ENCODE measurements around the gene SF3B2.

SF3B2 gene

DNA sequence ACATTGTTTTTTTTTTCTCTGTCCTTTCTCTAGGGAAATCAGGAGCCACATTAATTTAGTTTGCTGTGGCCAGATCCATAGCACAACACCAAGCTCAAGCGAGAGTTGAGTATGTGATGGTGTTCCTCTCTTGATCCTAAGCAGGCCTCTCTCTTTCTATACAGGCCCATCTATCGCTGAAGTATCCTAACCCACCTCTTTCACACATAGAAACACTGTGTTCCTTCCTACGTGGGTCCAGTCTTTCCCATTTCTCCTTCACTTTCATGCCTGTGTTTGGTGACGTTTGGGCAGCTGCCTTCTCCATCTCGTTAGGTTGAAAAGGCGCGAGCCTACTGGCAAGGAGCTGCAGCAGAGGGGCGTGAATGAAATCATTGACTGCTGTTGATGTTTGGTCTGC is 20.4 kb downstream of the SF3B2 start:
- in situ Hi-C loops (cut with HindIII; ENCODE audit: low sequenced_read_pairs), result no loop called here

DNA sequence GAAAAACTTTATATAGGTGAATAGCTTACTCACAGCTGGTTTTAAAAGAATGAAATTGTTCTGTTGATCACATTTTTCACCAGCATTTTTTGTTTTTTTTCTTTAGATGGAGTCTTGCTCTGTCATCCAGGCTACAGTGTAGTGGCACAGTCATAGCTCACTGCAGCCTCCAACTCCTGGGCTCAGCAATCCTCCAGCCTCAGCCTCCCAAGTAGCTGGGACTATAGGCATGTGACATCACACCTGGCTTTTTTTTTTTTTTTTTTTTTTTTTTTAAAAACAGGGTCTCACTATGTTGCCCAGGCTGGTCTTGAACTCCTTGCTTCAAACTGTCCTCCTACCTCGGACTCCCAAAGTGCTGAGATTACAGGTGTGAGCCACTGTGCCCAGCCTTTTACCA is 21.5 kb downstream of the SF3B2 start:
- in situ Hi-C loops (cut with HindIII; ENCODE audit: low sequenced_read_pairs), result no loop called here

DNA sequence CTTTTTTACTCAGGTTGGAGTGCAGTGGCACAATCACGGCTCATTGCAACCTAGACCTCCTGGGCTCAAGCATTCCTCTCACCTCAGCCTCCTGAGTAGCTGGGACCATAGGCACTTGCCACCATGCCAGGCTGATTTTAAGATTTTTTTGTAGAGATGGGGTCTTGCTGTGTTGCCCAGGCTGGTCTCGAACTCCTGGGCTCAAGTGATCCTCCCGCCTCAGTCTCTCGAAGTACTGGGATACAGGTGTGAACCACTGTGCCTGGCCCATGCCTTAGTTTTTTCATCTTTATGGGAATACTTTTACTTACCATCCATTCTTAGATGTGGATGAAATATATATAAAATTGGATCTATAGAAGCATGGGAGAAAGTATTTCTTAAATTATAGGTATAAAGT is 23.1 kb downstream of the SF3B2 start:
- in situ Hi-C loops (cut with HindIII; ENCODE audit: low sequenced_read_pairs), result loop anchor here (25.0 kb wide), 1 partner anchor 112 kb away; no protein-coding TSS in a partner anchor

DNA sequence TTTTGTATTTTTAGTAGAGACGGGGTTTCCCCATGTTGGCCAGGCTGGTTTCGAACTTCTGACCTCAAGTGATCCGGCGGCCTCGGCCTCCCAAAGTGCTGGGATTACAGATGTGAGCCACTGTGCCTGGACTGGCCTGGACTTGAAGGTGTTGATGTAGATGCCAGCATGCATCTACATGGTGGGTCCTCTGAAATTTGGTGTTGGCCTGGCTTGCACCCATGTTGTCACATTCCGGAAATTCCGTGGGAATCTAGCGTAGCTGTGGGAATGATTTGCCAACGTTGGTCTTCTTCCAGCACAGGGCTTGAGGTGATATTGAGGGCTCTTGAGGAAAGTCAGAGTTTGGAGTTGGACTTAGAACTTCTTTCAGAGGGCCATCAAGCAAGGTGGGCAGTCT is 24.4 kb downstream of the SF3B2 start:
- in situ Hi-C loops (cut with HindIII; ENCODE audit: low sequenced_read_pairs), result loop anchor here (25.0 kb wide), 1 partner anchor 111 kb away; no protein-coding TSS in a partner anchor

DNA sequence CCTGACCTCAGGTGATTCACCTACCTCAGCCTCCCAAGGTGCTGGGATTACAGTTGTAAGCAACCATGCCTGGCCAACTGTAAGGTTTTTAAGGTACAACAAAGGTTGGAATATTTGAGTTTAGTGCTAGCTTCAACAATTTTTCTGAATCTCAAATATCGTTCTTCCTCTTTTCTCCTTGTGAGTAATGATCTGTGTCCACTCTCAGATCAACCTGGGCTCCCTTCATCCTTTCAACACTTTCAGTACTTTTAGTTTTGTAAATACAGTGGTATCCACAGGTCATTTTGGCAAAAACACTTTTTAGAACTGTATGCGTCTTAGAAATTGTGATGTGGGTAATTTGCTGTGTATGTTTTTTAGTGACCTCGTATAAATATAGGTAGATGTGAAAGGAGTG is 25.8 kb downstream of the SF3B2 start:
- in situ Hi-C loops (cut with HindIII; ENCODE audit: low sequenced_read_pairs), result loop anchor here (25.0 kb wide), 1 partner anchor 109 kb away; no protein-coding TSS in a partner anchor

DNA sequence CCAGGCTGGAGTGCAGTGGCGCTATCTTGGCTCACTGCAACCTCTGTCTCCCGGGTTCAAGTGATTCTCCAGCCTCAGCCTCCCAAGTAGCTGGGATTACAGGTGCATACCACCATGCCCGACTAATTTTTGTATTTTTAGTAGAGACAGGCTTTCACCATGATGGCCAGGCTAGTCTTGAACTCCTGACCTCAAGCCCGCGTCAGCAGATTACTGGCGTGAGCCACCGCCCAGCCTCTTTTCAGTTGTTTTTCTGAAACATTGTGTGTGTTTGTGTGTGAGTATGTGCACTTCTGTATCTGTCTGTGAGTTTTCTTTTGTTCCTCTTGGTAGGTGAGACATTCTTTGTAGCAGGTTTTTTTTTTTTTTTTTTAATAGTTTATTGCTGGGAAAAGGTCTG is 26.8 kb downstream of the SF3B2 start:
- in situ Hi-C loops (cut with HindIII; ENCODE audit: low sequenced_read_pairs), result loop anchor here (25.0 kb wide), 1 partner anchor 108 kb away; no protein-coding TSS in a partner anchor

DNA sequence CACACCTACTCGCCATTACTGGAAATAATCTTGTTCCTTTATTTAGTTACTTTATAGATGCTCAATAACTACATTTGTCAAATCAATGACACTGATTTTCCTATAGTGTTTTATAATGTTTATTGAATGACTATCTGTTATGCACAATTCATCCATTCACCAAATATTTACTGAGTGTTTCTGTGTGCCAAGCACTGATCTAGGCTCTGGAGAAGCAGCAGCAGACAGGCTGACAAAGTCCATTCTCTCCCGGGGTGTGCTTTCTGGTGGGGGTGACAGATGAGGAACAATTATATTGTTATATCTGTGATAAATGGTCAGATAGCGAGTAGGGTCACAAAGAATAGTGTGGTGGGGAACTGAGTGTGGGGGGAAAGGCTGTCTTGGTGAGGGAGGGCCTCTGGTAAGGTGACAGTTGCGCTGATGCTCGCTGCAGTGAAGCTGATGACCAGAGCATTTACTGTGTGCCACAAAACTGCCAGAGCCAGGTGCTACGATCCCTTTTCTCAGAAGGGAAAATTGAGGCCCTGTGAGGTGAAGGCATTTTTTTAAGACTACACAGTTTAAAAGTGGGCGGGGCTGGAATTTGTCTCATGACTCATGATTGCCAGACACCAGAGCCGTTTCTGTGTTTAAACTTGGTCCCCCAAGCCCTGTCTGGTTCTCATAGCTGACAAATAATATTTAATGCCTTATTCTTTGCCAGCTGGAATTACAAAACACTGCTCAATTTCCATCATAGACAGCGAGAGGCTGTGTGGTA is 28.1 kb downstream of the SF3B2 start:
- in situ Hi-C loops (cut with HindIII; ENCODE audit: low sequenced_read_pairs), result loop anchor here (5.0 to 25.0 kb wide), 2 partner anchors 37 to 107 kb away; no protein-coding TSS in a partner anchor

DNA sequence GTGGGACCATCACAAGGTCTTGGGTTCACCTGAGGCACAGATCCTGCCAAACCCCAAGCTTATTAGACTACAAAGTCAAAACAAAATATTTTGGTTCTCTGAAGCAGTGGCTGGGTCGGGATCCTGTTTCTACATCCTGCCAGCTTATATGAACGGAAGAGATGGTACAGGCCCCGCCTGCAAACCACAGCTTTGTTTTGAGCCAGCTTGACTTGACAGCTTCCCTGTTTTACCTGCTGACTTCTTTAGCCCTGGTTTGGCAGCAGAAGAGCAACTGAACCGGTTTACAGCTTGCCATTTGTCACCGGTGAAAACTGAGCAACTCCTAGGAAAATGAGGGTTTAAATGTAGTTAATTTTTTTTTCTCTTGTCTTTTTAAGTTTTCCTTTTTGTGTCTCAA is 29.3 kb downstream of the SF3B2 start:
- in situ Hi-C loops (cut with HindIII; ENCODE audit: low sequenced_read_pairs), result loop anchor here (5.0 to 25.0 kb wide), 2 partner anchors 36 to 106 kb away; no protein-coding TSS in a partner anchor

DNA sequence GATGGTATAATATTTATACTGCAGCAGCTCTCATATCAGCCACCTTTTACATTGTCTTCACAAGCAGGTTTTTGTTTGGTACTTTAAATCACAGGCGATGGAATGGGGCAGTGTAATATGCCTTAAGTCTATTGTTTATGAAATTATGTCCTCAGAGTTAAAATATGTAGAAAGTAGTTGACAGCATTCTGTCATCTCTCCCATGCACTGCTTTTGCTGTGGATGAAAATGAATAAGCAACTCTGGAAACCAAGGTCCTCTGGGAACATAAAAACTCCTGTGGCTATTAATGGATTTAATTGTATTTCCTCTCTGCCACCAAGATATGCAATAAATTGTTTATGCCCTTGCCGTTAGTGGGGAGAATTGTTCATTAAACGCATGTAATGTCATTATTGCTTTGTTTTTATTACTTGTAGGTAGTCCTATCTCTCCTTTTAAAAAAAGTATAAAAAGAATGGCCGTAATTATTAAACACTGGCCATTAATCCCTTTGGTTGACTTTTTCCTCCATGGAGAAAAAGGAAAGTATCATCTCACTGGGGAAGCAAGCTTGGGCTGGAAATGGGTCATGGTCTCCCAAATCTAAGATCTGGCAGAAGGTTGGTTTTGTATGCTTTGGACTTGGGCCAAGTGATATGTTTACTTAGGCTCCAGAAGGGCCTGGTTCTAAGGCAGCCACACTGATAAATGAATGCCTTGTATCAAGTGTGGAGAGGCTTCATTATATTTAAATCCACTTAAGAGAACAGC is 31.0 kb downstream of the SF3B2 start:
- in situ Hi-C loops (cut with HindIII; ENCODE audit: low sequenced_read_pairs), result loop anchor here (5.0 to 25.0 kb wide), 2 partner anchors 34 to 104 kb away; no protein-coding TSS in a partner anchor

DNA sequence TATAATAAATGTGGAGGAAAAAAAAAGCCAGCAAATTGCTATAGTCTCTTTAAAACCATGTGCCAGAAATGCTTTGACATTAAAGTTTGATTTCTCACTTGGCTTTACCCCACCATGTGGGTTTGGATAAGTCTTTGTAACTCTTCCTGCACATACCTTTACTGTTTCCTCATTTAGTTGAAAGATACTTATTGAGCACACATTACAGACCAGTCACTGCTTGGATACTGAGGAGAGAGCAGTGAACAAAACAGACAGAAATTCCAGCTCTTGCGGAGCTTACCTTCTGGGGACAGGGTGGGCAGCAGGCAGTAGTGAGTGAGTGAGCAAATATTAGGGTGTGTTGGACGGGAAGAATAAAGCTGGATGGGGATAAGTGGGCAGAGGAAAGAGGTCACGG is 31.6 kb downstream of the SF3B2 start:
- in situ Hi-C loops (cut with HindIII; ENCODE audit: low sequenced_read_pairs), result loop anchor here (5.0 to 25.0 kb wide), 2 partner anchors 34 to 104 kb away; no protein-coding TSS in a partner anchor

DNA sequence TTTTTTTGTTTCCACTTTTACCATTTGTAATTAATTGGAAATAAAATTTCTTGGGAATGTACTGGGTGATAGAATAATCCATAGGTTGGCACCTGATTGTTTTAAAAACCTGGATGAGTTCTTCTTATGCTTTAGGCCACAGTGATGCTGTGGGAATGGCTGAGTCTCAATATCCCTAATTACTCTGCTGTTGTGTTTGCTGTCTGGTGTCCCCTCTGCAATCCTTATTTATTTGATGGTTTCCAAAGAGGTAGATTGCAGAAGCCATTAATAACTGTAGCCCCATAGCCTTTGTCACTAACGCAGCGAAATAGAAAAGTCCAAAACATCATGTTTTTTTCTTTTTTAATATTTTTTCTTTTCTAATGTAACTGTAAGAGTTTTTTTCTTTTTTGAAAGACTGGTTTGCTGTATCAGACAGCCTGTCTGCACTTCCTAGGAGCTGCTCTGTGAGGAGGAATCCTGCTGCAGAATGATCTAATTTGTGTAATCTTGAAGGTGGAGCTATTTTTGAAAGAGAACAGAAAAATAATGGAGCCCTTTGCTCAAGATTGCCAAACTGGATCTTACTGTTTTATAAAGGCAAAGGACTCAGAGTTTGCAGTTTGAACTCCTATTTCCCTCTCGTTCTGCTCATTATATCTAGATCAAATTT is 32.8 kb downstream of the SF3B2 start:
- in situ Hi-C loops (cut with HindIII; ENCODE audit: low sequenced_read_pairs), result loop anchor here (5.0 to 25.0 kb wide), 2 partner anchors 32 to 102 kb away; no protein-coding TSS in a partner anchor

DNA sequence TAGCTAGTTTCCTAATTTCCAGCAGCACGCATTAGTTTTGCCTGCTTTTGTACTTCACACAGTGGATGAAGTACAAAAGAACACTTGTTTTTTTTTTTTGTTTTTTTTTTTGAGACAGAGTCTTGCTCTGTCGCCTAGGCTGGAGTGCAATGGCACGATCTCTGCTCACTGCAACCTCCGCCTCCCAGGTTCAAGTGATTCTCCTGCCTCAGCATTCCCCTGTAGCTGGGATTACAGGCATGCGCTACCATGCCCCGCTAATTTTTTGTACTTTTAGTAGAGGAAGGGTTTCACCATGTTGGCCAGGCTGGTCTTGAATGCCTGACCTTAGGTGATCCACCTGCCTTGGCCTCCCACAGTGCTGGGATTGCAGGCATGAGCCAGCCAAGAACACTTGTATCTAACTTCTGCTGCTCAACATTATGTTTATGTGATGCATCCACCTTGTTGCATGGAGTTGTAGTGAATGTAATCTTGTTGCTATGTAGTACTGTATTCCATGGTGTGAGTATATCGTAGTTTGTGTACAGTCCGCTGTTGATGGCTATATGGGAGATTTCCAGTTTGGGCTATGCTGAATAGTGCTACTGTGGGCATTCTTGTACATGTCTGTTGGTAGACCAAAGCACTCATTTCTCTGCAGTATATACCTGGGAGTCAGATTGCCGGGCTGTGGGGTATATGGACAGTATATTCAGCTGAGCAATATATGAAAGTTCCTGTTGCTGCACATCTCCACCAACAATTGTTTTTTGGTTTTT is 35.2 kb downstream of the SF3B2 start:
- in situ Hi-C loops (cut with HindIII; ENCODE audit: low sequenced_read_pairs), result loop anchor here (25.0 kb wide), 1 partner anchor 100 kb away; no protein-coding TSS in a partner anchor

DNA sequence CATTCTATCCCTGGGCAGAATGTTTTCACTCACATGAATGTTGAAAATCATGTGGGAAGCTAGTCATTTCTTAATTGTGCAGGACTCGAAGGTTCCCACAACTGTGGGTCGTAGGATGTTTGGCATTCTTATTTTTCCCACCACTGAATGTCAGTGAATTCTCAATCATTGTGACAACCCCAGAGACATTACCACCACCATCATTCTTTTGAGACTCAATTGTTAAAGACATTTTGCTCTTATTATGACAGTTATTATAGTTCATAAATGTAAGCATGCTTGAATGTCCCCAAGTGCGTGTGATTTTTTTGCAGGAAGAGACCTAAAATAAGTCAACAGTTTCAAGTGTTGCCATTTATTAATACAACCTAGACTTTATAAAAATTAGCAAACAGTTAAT is 36.9 kb downstream of the SF3B2 start:
- in situ Hi-C loops (cut with HindIII; ENCODE audit: low sequenced_read_pairs), result loop anchor here (25.0 kb wide), 1 partner anchor 98 kb away; no protein-coding TSS in a partner anchor

DNA sequence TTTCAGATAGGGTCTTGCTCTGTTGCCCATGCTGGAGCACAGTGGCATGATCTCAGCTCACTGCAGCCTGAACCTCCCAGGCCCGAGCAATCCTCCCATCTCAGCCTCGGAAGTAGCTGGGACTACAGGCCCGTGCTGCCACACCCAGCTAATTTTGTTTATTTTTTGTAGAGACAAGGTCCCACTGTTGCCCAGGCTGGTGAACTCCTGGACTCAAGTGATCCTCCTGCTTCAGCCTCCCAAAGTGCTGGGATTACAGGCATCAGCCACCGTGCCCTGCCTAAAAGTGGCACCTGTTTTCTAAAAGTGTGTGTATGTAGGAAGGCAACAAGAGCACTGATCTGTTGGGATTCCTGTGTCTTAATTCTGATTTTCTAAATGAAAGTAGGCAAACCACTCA is 38.1 kb downstream of the SF3B2 start:
- in situ Hi-C loops (cut with HindIII; ENCODE audit: low sequenced_read_pairs), result loop anchor here (25.0 kb wide), 1 partner anchor 97 kb away; no protein-coding TSS in a partner anchor

DNA sequence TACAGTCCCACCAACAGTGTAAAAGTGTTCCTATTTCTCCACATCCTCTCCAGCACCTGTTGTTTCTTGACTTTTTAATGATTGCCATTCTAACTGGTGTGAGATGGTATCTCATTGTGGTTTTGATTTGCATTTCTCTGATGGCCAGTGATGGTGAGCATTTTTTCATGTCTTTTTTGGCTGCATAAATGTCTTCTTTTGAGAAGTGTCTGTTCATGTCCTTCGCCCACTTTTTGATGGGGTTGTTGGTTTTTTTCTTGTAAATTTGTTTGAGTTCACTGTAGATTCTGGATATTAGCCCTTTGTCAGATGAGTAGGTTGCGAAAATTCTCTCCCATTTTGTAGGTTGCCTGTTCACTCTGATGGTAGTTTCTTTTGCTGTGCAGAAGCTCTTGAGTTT is 40.0 kb downstream of the SF3B2 start:
- in situ Hi-C loops (cut with HindIII; ENCODE audit: low sequenced_read_pairs), result loop anchor here (25.0 kb wide), 1 partner anchor 95 kb away; no protein-coding TSS in a partner anchor

DNA sequence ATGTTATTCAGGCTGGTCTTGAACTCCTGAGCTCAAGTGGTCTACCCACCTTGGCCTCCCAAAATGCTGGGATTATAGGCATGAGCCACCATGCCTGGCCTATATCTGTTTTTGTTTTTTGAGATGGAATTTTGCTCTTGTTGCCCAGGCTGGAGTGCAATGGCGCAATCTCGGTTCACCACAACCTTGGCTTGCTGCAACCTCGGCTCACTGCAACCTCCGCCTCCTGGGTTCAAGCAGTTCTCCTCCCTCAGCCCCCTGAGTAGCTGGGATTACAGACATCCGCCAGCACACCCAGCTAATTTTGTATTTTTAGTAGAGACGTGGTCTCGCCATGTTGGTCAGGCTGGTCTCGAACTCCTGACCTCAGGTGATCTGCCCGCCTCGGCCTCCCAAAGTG is 47.6 kb downstream of the SF3B2 start:
- in situ Hi-C loops (cut with HindIII; ENCODE audit: low sequenced_read_pairs), result loop anchor here (25.0 kb wide), 1 partner anchor 88 kb away; no protein-coding TSS in a partner anchor

DNA sequence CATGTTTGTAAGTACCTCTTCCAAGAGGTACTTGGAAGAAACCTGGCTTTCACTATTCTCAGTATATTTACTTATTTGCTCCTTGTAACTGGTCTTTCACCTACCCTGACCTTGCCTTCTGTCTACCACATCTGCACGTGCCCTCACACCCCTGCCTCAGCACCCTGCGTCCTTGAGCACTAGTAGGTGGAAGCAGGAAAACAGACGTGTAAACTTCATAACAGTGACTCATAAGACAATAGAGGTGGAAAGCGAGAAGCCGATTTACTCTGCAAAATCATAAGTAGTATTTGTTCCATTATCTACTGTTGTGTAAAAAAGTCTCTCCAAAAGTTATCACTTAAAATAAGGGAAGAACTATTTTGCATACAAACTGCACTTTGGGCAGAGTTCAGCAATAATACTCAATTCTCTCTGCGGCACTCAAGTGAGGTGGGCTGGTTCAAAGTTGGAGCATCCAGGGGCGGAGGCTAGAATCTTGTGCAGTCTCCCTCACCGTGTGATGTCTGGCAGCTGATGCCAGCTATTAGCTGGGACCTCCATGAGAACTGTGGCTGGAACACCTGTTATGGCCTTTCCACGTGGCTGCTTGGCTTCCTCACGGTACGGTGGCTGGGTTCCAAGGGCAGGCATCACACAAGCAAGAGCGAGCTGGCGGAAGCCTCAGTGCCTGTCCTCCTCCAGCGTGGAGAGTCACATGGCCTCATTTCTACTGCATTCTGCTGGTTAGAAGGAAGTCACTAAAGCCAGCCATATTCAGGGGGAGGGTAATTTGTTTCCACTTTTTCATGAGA is 48.3 kb downstream of the SF3B2 start:
- in situ Hi-C loops (cut with HindIII; ENCODE audit: low sequenced_read_pairs), result no loop called here

DNA sequence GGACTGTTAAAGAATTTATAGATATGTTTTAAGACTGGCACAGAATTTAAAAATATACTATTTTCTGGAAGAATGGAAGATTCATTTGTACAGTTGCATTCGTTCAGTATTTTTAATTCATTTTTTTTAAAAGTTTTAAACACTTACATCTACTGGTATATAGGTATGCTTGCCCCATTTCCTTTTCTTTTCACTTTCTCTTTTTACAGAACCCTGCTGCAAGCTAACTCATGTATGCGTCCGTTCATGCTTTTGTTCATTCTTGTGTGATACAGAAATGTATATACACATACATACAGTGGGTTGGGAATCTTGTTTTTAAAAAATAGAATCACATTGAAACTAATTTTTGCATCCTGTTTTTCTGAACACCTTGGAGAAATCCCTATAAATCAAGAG is 48.9 kb downstream of the SF3B2 start:
- in situ Hi-C loops (cut with HindIII; ENCODE audit: low sequenced_read_pairs), result no loop called here

DNA sequence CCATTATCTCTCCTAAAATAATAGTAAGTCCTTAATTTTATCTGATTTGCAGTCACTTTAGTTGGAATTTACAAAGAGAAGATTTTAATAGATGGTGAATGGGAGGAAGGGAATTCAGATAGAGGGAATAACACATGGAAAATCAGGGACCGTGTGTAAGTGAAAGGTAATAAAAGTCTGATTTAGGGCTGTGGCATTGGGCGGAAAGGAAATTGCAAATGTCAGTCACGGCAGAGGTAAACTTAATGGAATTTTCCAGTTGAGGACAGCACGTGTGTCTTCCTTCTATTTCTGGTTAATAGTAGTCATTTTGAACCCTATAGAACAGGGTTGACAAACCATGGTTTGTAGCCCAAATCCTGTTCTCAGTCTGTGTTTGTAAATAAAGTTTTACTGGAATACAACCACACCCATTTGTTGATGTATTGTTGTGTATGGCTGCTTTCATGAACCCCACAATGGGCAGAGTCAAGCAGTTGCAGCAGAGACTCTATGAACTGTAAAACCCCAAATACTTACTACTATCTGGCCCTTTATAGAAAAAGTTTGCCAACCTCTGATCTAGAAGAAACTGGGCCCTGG is 52.0 kb downstream of the SF3B2 start:
- in situ Hi-C loops (cut with HindIII; ENCODE audit: low sequenced_read_pairs), result no loop called here

Measured in DLD1 (cell line).